Type B pancreatic cell (in vitro differentiated cells): ENCODE data around the gene NKAIN2. TPM values are rescaled to one million over a fixed set of nuclear protein-coding genes. Genes with fewer than 3 reads are reported as not detected.

Experiments
- DNase-seq: peaks from one replicate; pipeline ENCODE4 v3.0.0; 2021; ENCODE audit warnings: mixed read lengths; ENCODE audit not compliant: unreplicated experiment; ENCODE audit errors: extremely low spot score
- H3K27ac Mint-ChIP-seq: 2 replicates; pipeline ENCODE4 v1.8.0; 2021; ENCODE audit warnings: mild to moderate bottlenecking, mixed read lengths
- H3K27me3 Mint-ChIP-seq: 2 replicates; pipeline ENCODE4 v1.8.0; 2021; ENCODE audit warnings: mixed read lengths
- H3K36me3 Mint-ChIP-seq: 2 replicates; pipeline ENCODE4 v1.8.0; 2021; ENCODE audit warnings: mixed read lengths
- H3K4me1 Mint-ChIP-seq: one replicate; pipeline ENCODE4 v1.8.0; 2021; ENCODE audit warnings: mixed read lengths; ENCODE audit not compliant: unreplicated experiment
- H3K4me3 Mint-ChIP-seq: 2 replicates; pipeline ENCODE4 v1.8.0; 2021; ENCODE audit warnings: mild to moderate bottlenecking, mixed read lengths
- H3K9me3 Mint-ChIP-seq: 2 replicates; pipeline ENCODE4 v1.8.0; 2021; ENCODE audit warnings: mixed read lengths
- total RNA-seq: library from RNA; stranded (reverse); gene quantifications from 2 replicates; pipeline ENCODE4 v1.2.1, GENCODE V29; 2021; ENCODE audit warnings: low replicate concordance
- TF ChIP-seq, protein P1 (sequence below): fragments of 200-600 bp; sonication (generic); conservative IDR thresholded peaks from 2 replicates; pipeline ENCODE4 v1.5.0; 2021; ENCODE audit warnings: antibody characterized with exemption, mild to moderate bottlenecking

Gene NKAIN2
- total RNA-seq, 1 donor from 2014 or later = 1.7 TPM

DNA sequence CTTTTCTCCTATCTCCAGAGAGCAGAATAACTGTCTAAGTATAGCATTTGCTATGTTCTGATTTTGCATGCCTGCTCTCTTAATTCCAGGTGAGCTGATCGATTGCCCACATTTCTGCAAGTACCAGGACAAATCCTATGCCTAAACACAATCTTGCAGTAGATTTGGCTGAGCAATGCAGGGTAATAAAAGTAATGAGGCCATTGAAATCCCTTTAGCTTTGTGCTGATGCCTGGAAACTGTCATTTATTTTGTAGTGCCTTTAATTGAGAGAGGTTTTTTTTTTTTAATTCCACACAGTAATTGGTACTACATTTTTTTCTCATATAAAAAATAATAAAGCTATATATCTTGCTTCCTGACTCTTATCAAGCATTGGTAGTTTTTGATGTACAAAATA is 252.3 kb downstream of the NKAIN2 start:
- H3K9me3 Mint-ChIP-seq = no peaks in the 10 kb centered on the region
- H3K36me3 Mint-ChIP-seq = peaks cover 4% of the 10 kb centered on the region
- no peak for DNase-seq
- TF ChIP-seq, protein P1, sequence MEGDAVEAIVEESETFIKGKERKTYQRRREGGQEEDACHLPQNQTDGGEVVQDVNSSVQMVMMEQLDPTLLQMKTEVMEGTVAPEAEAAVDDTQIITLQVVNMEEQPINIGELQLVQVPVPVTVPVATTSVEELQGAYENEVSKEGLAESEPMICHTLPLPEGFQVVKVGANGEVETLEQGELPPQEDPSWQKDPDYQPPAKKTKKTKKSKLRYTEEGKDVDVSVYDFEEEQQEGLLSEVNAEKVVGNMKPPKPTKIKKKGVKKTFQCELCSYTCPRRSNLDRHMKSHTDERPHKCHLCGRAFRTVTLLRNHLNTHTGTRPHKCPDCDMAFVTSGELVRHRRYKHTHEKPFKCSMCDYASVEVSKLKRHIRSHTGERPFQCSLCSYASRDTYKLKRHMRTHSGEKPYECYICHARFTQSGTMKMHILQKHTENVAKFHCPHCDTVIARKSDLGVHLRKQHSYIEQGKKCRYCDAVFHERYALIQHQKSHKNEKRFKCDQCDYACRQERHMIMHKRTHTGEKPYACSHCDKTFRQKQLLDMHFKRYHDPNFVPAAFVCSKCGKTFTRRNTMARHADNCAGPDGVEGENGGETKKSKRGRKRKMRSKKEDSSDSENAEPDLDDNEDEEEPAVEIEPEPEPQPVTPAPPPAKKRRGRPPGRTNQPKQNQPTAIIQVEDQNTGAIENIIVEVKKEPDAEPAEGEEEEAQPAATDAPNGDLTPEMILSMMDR = no peak
- H3K4me3 Mint-ChIP-seq = no peak overlapping the region
- H3K27ac Mint-ChIP-seq = no peak overlapping the region
- H3K27me3 Mint-ChIP-seq = peaks cover 4% of the 10 kb centered on the region
- H3K4me1 Mint-ChIP-seq = peaks cover 24% of the 10 kb centered on the region

DNA sequence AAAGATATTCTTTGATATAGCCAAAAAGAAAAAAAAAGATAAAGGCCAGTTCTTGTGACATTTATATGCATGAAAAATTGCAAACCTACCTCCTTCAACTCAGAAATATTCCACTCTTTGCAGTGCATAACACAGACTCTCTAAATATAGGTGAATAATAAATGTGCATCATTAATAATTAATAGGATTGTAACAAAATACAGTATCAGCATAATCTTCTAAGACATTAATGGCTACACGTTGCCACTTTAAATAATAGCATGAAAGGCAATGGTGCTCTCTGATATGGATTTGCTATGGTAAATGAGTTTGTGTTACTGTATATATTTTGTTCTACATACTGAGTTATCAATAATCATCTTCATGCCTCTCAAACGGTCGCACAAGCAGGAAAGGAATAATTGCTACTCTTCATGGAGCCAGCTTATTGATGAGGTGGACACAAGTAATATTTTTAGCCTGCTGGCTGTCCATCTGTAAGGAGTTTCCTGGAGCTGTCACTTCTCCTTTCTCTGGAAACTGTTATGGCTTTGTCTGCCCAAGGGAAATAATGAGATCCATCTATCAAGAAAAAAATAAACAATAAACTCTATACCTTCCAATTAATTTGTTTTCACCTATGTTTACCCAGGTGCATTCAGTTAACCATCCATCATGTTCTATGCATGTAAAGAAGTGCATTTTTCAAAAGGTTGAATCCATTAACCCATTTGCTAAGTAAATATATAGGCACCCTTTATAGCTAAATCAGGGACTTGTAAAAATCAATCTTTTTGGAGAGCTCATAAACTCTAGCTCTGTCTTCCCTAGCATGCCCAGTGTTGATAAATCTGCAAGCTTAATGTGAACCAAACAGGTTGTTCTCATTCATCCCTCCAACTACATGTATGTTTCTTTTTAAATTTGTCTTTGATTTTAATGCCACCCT is 253.0 kb downstream of the NKAIN2 start:
- H3K36me3 Mint-ChIP-seq = peaks cover 4% of the 10 kb centered on the region
- TF ChIP-seq, protein P1 = no peak

DNA sequence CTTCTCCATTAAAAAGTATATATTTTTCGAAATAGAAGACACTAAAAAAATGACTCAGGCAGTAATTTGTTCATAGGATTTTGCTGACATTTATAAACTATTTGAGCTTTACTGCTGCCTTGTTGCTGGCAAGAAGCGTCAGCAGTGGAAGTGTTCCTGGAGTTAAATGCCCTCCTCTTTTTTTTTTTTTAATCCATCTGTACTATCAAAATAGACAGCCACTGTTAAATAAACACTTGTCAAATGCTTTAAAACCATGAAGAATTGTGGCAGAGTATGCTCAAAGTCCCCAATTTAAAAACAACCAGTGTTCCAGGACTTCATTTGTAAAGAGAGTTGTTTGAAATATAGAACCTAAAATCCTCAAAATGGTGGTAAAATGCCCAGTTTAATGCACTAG is 253.8 kb downstream of the NKAIN2 start:
- H3K27ac Mint-ChIP-seq = no peak overlapping the region
- H3K9me3 Mint-ChIP-seq = no peaks in the 10 kb centered on the region
- H3K36me3 Mint-ChIP-seq = peaks cover 3% of the 10 kb centered on the region

More for the DNA sequence above, 253.0 kb downstream of the NKAIN2 start:
- Mint-ChIP-seq H3K9me3 (no peaks in the 10 kb centered on the region), H3K4me3 (no peak overlapping the region), H3K4me1 (peaks cover 24% of the 10 kb centered on the region), H3K27me3 (peaks cover 4% of the 10 kb centered on the region), H3K27ac (no peak overlapping the region)
- DNase-seq = no peak

DNA sequence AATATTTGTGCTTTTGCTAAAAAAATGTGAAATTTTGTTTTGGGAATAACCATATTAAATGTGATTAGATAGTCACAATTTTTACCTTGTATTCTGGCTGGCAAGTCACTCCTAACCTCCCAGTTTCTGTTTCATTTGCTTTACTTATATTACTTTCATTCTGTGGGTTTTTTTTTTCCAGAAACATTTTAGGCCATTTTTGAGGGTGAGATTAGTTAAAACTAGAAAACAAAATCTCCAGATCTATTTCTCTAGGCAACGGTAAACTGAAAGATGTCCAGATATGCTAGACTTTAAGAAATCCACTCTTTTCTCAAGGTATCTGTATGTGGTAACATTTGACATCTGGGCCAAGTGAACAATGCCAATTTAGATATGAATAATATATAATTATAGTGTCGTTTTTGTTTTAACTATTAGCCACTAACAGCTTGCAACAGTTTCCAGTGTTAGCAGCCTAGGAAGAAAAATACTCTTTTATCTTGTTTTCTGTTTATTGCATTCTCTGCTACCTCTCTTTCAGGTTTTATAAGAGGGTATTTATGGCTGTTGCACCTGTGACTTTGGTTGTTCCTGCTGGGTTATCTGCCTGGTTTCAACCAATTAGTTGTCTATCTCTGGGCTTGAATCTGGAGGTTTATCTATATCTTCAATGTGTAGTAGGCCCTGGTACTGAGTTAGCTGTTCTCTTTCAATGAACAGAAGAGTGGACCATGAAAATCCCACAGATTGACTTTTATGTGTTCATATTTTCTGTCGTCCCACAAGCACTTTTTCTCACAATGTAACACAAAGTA is 260.9 kb downstream of the NKAIN2 start:
- TF ChIP-seq, protein P1 = no peak
- Mint-ChIP-seq H3K27ac (no peak overlapping the region), H3K36me3 (no peaks in the 10 kb centered on the region), H3K4me3 (no peak overlapping the region), H3K27me3 (no peaks in the 10 kb centered on the region), H3K9me3 (no peaks in the 10 kb centered on the region), H3K4me1 (no peaks in the 10 kb centered on the region)
- DNase-seq = no peak

More for the DNA sequence above, 253.8 kb downstream of the NKAIN2 start:
- peaks cover 24% of the 10 kb centered on the region for H3K4me1 Mint-ChIP-seq
- no peak for DNase-seq
- TF ChIP-seq, protein P1 = no peak
- peaks cover 4% of the 10 kb centered on the region for H3K27me3 Mint-ChIP-seq
- H3K4me3 Mint-ChIP-seq = no peak overlapping the region

DNA sequence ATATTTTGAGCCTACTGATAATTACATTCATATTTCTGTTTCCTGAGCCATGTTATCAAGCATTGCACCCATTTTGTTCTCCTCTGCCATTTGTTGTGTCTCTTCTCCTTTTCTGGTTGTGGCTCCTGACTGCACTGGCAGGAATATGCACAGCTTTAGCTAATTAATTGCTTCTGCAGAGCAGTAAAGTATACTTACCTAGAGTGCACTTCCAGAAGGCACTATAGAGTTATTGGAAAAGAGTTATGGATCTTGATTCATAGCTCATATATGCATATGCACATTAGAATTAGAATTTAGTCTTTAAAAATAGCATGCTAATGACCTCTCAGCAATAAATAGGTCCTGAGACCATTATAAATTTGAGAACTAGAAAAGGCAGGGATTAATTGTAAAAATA is 262.6 kb downstream of the NKAIN2 start:
- Mint-ChIP-seq H3K9me3 (no peaks in the 10 kb centered on the region), H3K27me3 (no peaks in the 10 kb centered on the region), H3K4me3 (no peak overlapping the region), H3K36me3 (no peaks in the 10 kb centered on the region), H3K4me1 (no peaks in the 10 kb centered on the region), H3K27ac (no peak overlapping the region)
- TF ChIP-seq, protein P1 = no peak
- DNase-seq = no peak
